K562 (cell line): ENCODE measurements around the gene ACY1. TPM values are rescaled to one million over a fixed set of nuclear protein-coding genes. Genes with fewer than 3 reads are reported as not detected.

Experiments used
- ATAC-seq: fragments of 200-7000 bp; cut with Tn5 transposase; 3 replicates; pipeline ENCODE4 v1.9.1; 2020; ENCODE audit warnings: moderate library complexity
- BruUV-seq: library from RNA; stranded (reverse); fragments of 400-500 nt; replicated peaks from 2 replicates; lab custom pipeline; 2021; lab: Mats Ljungman, UMichigan
- CTCF ChIA-PET: fragments of 300-600 bp; formaldehyde crosslinking; extraction: SDS; loops from one replicate; lab custom pipeline; 2021; ENCODE audit warnings: low intra/inter-chr PET ratio; lab: Yijun Ruan, JAX
- POLR2A ChIA-PET: fragments of 300-600, 350-650 bp; sonication (Branson Sonifier 250); formaldehyde crosslinking; extraction: SDS; loops from one replicate; lab custom pipeline; 2021; ENCODE audit warnings: antibody characterized with exemption, inconsistent platforms; lab: Yijun Ruan, JAX
- DNase-seq, 4 experiments: peaks; one replicate each; pipeline versions ENCODE4 v3.0.0 to v3.0.0-alpha.2; 2011 to 2018; ENCODE audit warnings: low spot score in 3 of 4, mixed read lengths in 3 of 4; ENCODE audit errors: extremely low read depth in 1 of 4
- FAIRE-seq: peaks from 2 replicates; lab custom pipeline; 2011; peaks lifted over from hg19 to GRCh38; lab: Jason Lieb, UNC
- H2AFZ ChIP-seq: 2 replicates; pipeline ENCODE4 v1.6.0; 2011; ENCODE audit warnings: low read depth, low read length, control low read depth, inconsistent platforms
- H3K27ac ChIP-seq: fragments of 200-600 bp; 3 replicates; pipeline ENCODE4 v1.8.0; 2011; ENCODE audit warnings: low read depth, mild to moderate bottlenecking, control low read depth, inconsistent platforms, low read length, moderate library complexity, mixed read lengths; ENCODE audit errors: extremely low read depth
- H3K27me3 ChIP-seq, 2 experiments: fragments of 300-600 bp in 1 of 2; 2 replicates in 1 of 2; 3 replicates in 1 of 2; pipeline versions ENCODE4 v1.6.0 to v1.8.0; 2011; ENCODE audit warnings: inconsistent platforms in 2 of 2, low read length in 2 of 2, mild to moderate bottlenecking in 1 of 2, mixed read lengths in 1 of 2, moderate library complexity in 1 of 2; ENCODE audit not compliant: control insufficient read depth in 2 of 2, insufficient read depth in 2 of 2
- H3K36me3 ChIP-seq: fragments of 300-600 bp; 3 replicates; pipeline ENCODE4 v1.8.0; 2011; ENCODE audit warnings: mild to moderate bottlenecking, low read length, inconsistent platforms; ENCODE audit not compliant: control insufficient read depth, insufficient read depth
- H3K4me1 ChIP-seq, 2 experiments: fragments of 200-600 bp in 1 of 2; replicated peaks in 1 of 2; 2 replicates in 1 of 2; 3 replicates in 1 of 2; pipeline versions ENCODE4 v1.5.1 to v1.8.0; 2011; ENCODE audit warnings: inconsistent platforms in 2 of 2, low read length in 2 of 2, mild to moderate bottlenecking in 1 of 2, mixed read lengths in 1 of 2, moderate library complexity in 1 of 2; ENCODE audit not compliant: control insufficient read depth in 2 of 2, insufficient read depth in 2 of 2
- H3K4me2 ChIP-seq: 2 replicates; pipeline ENCODE4 v1.6.1; 2011; ENCODE audit warnings: low read length, control low read depth, inconsistent platforms, mixed read lengths; ENCODE audit not compliant: insufficient read depth
- H3K4me3 ChIP-seq: fragments of 200-600 bp; sonication (generic), shearing (Covaris generic); 2 replicates; pipeline ENCODE4 v1.5.1; 2016; ENCODE audit warnings: control low read depth, inconsistent platforms
- H3K79me2 ChIP-seq: fragments of 200-600 bp; 3 replicates; pipeline ENCODE4 v1.8.0; 2011; ENCODE audit warnings: low read length, inconsistent platforms; ENCODE audit not compliant: control insufficient read depth, insufficient read depth
- H3K9ac ChIP-seq, 2 experiments: 2 replicates each; pipeline versions ENCODE4 v1.6.0 to v1.6.1; 2011; ENCODE audit warnings: low read depth in 2 of 2, low read length in 2 of 2, control low read depth in 1 of 2, inconsistent platforms in 1 of 2, mild to moderate bottlenecking in 1 of 2, mixed read lengths in 1 of 2; ENCODE audit not compliant: insufficient read depth in 1 of 2
- H3K9me1 ChIP-seq: one replicate; pipeline ENCODE4 v1.6.0; 2011; ENCODE audit warnings: inconsistent platforms, mild to moderate bottlenecking, low read length, moderate library complexity; ENCODE audit not compliant: control insufficient read depth, insufficient read depth
- H3K9me3 ChIP-seq: replicated peaks from 2 replicates; pipeline ENCODE4 v1.5.1; 2011; ENCODE audit warnings: low read depth, low read length, inconsistent platforms; ENCODE audit not compliant: control insufficient read depth, insufficient read depth
- H4K20me1 ChIP-seq: replicated peaks from 2 replicates; pipeline ENCODE4 v1.6.1; 2011; ENCODE audit warnings: low read length, inconsistent platforms, mixed read lengths; ENCODE audit not compliant: control insufficient read depth, insufficient read depth
- BRF2 ChIP-seq: IDR thresholded peaks from 3 replicates; pipeline ENCODE4 v1.6.1; 2011; ENCODE audit warnings: borderline replicate concordance, mild to moderate bottlenecking; ENCODE audit not compliant: insufficient read length, insufficient read depth
- CEBPB ChIP-seq: fragments of 450-650 bp; IDR thresholded peaks from 2 replicates; pipeline ENCODE4 v1.6.1; 2016; ENCODE audit warnings: missing genetic modification characterization, missing compliant biosample characterization
- ZBTB17 ChIP-seq: fragments of 450-650 bp; formaldehyde crosslinking; IDR thresholded peaks from 2 replicates; pipeline ENCODE4 v1.4.0; 2020; ENCODE audit warnings: mild to moderate bottlenecking
- WGBS: fragments of 100-300 bp; shearing (Covaris generic); methylation state at CpG from one replicate; pipeline ENCODE4 v1.1.6; 2016; ENCODE audit warnings: low coverage, mixed read lengths; ENCODE audit not compliant: insufficient coverage; ENCODE audit errors: missing lambda C conversion rate; 5-methylcytosine and 5-hydroxymethylcytosine counted together
- in situ Hi-C: fragments of 300-500 bp; cut with MboI; formaldehyde crosslinking; loops from 4 replicates; pipeline ENCODE4 v1.15.0; 2018; ENCODE audit warnings: inconsistent platforms, mixed read lengths
- intact Hi-C: fragments of 100-400 bp; cut with micrococcal nuclease; formaldehyde crosslinking; loops from 2 replicates; pipeline ENCODE4 v1.14.2; 2022
- polyA plus RNA-seq, 8 experiments: library from polyadenylated mRNA; depleted of rRNA in 4 of 8; stranded (reverse) in 5 of 8; unstranded in 3 of 8; fragments of >200 nt; fragmentation: Nextera tagmentation in 2 of 8; fragmentation: Illumina TruSeq in 1 of 8; extraction: Ambion mirVana in 2 of 8; extraction: Trizol in 1 of 8; gene quantifications; 2 replicates each; pipeline versions ENCODE4 v1.2.1 to v1.2.3, GENCODE V29; 2011 to 2014; ENCODE audit warnings: inconsistent platforms in 1 of 8, missing spikeins in 1 of 8
- total RNA-seq, 7 experiments: library from RNA; depleted of rRNA in 6 of 7; stranded (reverse); fragments of >200 nt in 6 of 7; fragmentation: Illumina TruSeq in 2 of 7; extraction: Trizol in 2 of 7; gene quantifications; 2 replicates each; pipeline versions ENCODE4 v1.2.1 to v1.2.3, GENCODE V29; 2011 to 2021; ENCODE audit warnings: low replicate concordance in 1 of 7
- TF ChIP-seq, protein P1 (sequence below): fragments of 450-650 bp; conservative IDR thresholded peaks from 2 replicates; pipeline ENCODE4 v1.6.1; 2016; ENCODE audit warnings: missing genetic modification characterization, low read depth, mild to moderate bottlenecking, control low read depth, missing compliant biosample characterization

ACY1 gene
- total and polyA plus RNA-seq, 9 of the 15 experiments (the other 6 are each of a cell fraction or from before 2014, with no cell fraction given) = 70.7 to 195 (median 123) TPM

DNA sequence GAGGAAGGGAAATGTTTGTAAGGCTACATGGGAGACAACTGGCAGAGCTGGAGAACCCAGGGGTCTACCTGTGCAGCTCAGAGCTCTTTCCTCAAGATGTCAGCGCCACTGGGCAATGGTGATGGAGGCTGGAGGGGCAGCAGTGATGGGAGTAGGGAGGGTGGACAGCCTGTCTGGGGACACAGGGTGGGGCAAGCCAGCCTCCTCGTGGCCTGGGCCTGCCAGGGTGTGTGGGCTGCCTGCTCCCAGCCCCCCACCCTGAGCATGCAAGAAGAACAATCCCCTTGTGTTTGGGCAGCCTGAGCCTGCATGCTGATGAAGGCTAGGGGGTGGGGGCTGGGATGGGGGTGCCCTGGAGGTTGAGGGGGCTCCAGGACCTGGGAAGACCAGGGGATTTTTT is 17.3 kb upstream of the ACY1 start:
- WGBS = 43% methylated on average over 2 of the region's 2 CpGs
- ChIA-PET POLR2A (no interaction called here), CTCF (no interaction called here)
- H4K20me1 ChIP-seq = 0 out of 2 replicates have a peak, but pooled peaks cover 10% of the 10 kb centered on the region
- no peak for FAIRE-seq
- TF ChIP-seq, protein P1, sequence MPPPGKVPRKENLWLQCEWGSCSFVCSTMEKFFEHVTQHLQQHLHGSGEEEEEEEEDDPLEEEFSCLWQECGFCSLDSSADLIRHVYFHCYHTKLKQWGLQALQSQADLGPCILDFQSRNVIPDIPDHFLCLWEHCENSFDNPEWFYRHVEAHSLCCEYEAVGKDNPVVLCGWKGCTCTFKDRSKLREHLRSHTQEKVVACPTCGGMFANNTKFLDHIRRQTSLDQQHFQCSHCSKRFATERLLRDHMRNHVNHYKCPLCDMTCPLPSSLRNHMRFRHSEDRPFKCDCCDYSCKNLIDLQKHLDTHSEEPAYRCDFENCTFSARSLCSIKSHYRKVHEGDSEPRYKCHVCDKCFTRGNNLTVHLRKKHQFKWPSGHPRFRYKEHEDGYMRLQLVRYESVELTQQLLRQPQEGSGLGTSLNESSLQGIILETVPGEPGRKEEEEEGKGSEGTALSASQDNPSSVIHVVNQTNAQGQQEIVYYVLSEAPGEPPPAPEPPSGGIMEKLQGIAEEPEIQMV (tag) = no peak
- no peak for TF ChIP-seq ZBTB17
- TF ChIP-seq BRF2 = no peak
- no peak for TF ChIP-seq CEBPB (tag)
- TF ChIP-seq, all 486 proteins: peak for 0
- Histone ChIP-seq H3K4me3 (no peak overlapping the region), H3K4me1 (peaks cover under 1 to 50% of the 10 kb centered on the region in 2 experiments; a peak in 4 of 5 replicates), H3K79me2 (peaks cover 4% of the 10 kb centered on the region; the same call in 2 of the 3 replicates), H3K9me1 (peaks cover 3% of the 10 kb centered on the region), H3K4me2 (no peak overlapping the region), H3K27me3 (peaks cover 0 to 17% of the 10 kb centered on the region in 2 experiments; a peak in 2 of 5 replicates), H3K9me3 (no peaks in the 10 kb centered on the region), H3K36me3 (peaks cover 26% of the 10 kb centered on the region; the same call in 1 of the 3 replicates), H3K9ac (peak overlapping the region in 1 of 2 experiments; percentile 13; a peak in 1 of 4 replicates), H3K27ac (no peak overlapping the region), H2AFZ (no peak overlapping the region)
- in situ Hi-C loops = no loop called here
- no peak for ATAC-seq
- intact Hi-C loops = no loop called here
- BruUV-seq = no TSS peak
- DNase-seq = no peak
